Measurements from ENCODE around the gene RNF212.

- TF ChIP-seq, protein P1, sequence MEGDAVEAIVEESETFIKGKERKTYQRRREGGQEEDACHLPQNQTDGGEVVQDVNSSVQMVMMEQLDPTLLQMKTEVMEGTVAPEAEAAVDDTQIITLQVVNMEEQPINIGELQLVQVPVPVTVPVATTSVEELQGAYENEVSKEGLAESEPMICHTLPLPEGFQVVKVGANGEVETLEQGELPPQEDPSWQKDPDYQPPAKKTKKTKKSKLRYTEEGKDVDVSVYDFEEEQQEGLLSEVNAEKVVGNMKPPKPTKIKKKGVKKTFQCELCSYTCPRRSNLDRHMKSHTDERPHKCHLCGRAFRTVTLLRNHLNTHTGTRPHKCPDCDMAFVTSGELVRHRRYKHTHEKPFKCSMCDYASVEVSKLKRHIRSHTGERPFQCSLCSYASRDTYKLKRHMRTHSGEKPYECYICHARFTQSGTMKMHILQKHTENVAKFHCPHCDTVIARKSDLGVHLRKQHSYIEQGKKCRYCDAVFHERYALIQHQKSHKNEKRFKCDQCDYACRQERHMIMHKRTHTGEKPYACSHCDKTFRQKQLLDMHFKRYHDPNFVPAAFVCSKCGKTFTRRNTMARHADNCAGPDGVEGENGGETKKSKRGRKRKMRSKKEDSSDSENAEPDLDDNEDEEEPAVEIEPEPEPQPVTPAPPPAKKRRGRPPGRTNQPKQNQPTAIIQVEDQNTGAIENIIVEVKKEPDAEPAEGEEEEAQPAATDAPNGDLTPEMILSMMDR (IDR thresholded peaks at IDR 0.05) = no peak
- no peak for TF ChIP-seq POLR2A (IDR thresholded peaks at IDR 0.05)
Measured at GRCh38 chr4:1092983-1093361, 20.4 kb downstream of the RNF212 start.

All from thyroid gland (tissue), 4 donors.